GM18861 (cell line): ENCODE results near the gene CDK6.
"Not testable (repeated sequence)": the region's sequence is repeated elsewhere in the genome, so short reads cannot be mapped to it uniquely, and the experiment has no call there.

Experiments used
- ATAC-seq: cut with Tn5 transposase; IDR thresholded peaks from one replicate; pipeline ENCODE4 v1.9.1; 2021; ENCODE audit not compliant: unreplicated experiment

Gene CDK6

DNA sequence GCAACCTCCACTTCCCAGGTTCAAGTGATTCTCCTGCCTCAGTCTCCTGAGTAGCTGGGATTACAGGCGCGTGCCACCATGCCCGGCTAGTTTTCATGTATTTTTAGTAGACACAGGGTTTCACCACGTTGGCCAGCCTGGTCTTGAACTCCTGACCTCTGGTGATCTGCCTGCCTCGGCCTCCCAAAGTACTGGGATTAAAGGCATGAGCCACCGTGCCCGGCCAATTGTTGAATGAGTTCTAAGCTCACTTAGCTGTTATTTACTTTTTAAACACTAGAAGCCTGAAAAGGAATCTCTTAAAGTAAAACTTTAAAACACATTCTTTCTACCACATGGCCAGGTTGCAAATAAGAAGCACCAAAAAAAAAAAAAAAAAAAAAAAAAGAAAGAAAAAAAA, 231.9 kb downstream of the CDK6 start:
- not testable (repeated sequence) for ATAC-seq

DNA sequence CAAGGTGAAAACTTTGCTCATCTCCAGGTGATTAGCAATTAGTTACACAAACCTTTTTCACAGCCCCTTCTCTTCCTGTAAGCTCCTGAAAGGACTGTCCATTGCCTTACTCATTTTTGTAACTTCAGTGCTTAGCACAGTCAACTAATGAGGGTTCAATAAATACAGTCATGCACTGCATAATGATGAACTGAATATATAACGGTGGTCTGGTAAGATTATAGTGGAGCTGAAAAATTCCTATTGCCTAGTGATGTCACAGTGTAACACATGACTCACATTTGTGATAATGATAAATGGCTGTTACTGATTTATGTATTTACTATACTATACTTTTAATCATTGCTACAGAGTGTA, 233.3 kb downstream of the CDK6 start:
- ATAC-seq, result no peak

GRCh38 chr7:92602352-92603088, 233.9 kb downstream of the CDK6 start:
- ATAC-seq, result no peak

GRCh38 chr7:92598310-92598981, 237.9 kb downstream of the CDK6 start:
- peak; percentile 59 for ATAC-seq

GRCh38 chr7:92595281-92595680, 241.1 kb downstream of the CDK6 start:
- no peak for ATAC-seq

DNA sequence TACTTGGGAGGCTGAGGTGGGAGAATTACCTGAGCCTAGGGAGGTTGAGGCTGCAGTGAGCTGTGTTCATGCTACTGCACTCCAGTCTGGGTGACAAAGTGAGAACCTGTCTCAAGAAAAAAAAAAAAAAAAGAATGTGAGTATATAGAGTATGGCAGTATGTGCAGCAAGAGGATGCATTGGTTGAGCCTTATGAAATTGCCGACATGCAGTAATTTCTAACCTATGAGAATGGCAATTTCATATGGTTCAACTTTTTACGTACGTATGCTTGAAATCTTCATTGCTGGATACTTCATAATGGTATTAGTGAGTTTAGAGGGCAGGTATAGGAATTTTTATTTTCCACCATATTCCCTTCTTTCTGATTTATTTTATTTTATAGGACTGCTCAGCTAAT, 241.6 kb downstream of the CDK6 start:
- no peak for ATAC-seq

- ATAC-seq, result no peak
Measured at GRCh38 chr7:92590711-92591310, 245.6 kb downstream of the CDK6 start.

DNA sequence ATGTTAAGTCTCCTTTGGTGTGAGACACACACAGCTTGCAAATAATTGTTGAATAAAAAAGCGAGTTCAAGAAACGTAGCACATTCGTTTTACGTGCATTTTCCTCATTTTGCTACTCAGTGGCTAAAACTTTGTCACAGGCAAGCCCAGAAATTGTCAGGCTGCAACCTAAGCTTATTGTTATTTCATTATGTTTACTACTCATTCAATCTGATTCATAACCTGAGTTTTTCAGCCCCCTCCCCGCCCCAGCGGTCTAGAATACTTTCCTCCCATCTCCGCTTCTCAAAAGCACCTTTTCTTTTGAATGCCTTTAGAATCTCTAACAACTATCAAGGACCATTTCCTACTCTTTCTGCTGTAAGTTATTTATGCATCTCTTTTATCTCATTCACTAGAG, 247.3 kb downstream of the CDK6 start:
- ATAC-seq, result no peak

DNA sequence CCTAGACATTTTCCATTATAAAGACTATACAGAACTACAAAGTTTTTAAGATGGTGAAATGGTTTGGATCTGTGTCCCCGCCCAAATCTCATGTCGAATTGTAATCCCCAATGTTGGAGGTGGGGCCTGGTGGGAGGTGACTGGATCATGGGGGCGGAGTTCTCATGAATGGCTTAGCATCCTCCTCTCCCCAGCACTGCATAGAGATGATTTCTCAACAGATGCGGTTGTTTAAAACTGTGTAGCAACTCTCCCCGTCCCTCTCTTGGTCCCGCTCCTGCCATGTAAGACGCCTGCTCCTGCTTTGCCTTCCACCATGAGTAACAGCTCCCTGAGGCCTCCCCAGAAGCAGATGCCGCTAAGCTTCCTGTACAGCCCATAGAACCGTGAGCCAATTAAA, 247.8 kb downstream of the CDK6 start:
- ATAC-seq, result no peak

GRCh38 chr7:92586841-92587240, 249.5 kb downstream of the CDK6 start:
- no peak for ATAC-seq

DNA sequence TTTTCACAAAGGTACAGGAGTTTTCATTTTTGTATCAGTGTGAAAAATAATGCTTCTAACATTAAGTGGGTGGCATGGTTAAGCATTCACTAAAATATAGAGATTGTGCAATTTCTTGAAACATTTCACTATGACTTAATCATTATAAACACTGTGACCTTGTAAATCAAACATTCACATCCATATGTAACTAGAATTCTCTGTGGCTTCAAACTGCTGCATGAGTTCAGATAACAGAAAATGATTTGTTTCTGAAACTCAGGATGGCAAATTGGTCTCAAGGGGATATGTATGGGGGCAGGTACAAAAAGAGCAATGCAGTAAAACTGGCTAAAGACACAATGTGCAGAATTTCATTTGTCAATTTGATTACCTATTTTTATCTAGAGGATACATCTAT, 250.0 kb downstream of the CDK6 start:
- ATAC-seq, result no peak

- ATAC-seq, result no peak
Measured at GRCh38 chr7:92584953-92585352, 251.4 kb downstream of the CDK6 start.

- ATAC-seq, result no peak
Measured at GRCh38 chr7:92582948-92583347, 253.4 kb downstream of the CDK6 start.

DNA sequence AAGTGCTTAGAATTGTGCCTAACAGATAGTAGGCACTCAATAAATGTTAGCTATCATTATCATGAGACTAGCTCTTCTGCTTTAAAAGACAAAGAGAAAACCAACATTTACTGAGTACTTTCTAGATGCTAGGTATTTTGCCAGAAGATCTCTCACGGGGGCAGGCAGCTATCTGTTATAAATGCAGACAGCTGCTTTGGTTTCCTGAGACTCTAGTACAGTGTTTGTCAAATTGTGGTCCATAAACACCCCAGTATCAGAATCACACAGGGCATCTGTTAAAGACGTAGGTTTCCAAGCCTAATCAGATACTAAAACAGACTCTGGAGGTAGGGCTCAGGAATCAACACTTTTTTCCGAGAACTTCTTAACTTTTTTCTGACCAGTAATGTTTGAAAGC, 260.1 kb downstream of the CDK6 start:
- ATAC-seq, result no peak

DNA sequence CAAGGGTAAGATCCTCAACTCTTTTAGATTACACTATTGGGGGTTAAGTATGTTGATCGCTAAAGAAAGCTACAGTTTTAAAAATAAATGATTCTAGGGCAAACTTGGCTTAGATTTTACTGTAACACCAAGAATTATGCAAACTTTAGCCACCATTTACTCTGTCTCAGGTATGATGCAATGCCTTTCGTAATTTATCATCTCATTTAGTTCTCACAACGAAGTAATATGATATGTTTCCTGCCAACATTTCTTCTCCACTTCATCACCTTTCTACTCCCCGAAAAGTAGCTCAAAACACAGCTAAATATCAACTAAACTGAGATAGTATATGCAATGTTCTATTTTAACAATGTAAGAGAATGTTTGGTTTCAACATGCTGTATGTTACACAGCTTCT, 267.2 kb downstream of the CDK6 start:
- no peak for ATAC-seq

GRCh38 chr7:92567460-92567859, 268.9 kb downstream of the CDK6 start:
- no peak for ATAC-seq

GRCh38 chr7:92563345-92563744, 273.0 kb downstream of the CDK6 start:
- no peak for ATAC-seq

- no peak for ATAC-seq
Measured at GRCh38 chr7:92560602-92561001, 275.8 kb downstream of the CDK6 start.

- ATAC-seq, result no peak
Measured at GRCh38 chr7:92557808-92558362, 278.5 kb downstream of the CDK6 start.

- no peak for ATAC-seq
Measured at GRCh38 chr7:92557249-92557648, 279.1 kb downstream of the CDK6 start.
